Activated CD8-positive, alpha-beta T cell treated with anti-CD3 and anti-CD28 coated beads, Interleukin-2, amount 10 ng/mL, durations not matched to agents 7 days and 5 days (primary cell): ENCODE measurements around the gene ABCC3. TPM values are rescaled to one million over a fixed set of nuclear protein-coding genes. Genes with fewer than 3 reads are reported as not detected.

Experiments used
- ATAC-seq: fragments of 150-1000 bp; cut with Tn5 transposase; one replicate; pipeline ENCODE4 v1.10.0; 2021; ENCODE audit warnings: moderate library complexity
- CTCF ChIA-PET: fragments of 350-600 bp; sonication (Branson Sonifier 250); formaldehyde crosslinking; loops from one replicate; lab custom pipeline; 2021; ENCODE audit warnings: antibody characterized with exemption; lab: Charles Lee
- POLR2A ChIA-PET: fragments of 350-600 bp; sonication (Branson Sonifier 250); formaldehyde crosslinking; loops from one replicate; lab custom pipeline; 2021; ENCODE audit warnings: antibody characterized with exemption; lab: Charles Lee
- DNase-seq: peaks from one replicate; pipeline ENCODE4 v3.0.0-alpha.2; 2020
- H3K27ac Mint-ChIP-seq: one replicate; pipeline ENCODE4 v1.8.0; 2021; ENCODE audit warnings: mild to moderate bottlenecking, mixed read lengths
- H3K27me3 Mint-ChIP-seq: one replicate; pipeline ENCODE4 v1.8.0; 2021; ENCODE audit warnings: low read depth, mixed read lengths
- H3K36me3 Mint-ChIP-seq: one replicate; pipeline ENCODE4 v1.8.0; 2021; ENCODE audit warnings: low read depth, mixed read lengths
- H3K4me1 Mint-ChIP-seq: one replicate; pipeline ENCODE4 v1.8.0; 2021; ENCODE audit warnings: low read depth, mixed read lengths
- H3K4me3 Mint-ChIP-seq: one replicate; pipeline ENCODE4 v1.8.0; 2021; ENCODE audit warnings: mild to moderate bottlenecking, mixed read lengths
- H3K9me3 Mint-ChIP-seq: one replicate; pipeline ENCODE4 v1.8.0; 2022; ENCODE audit warnings: mixed read lengths; ENCODE audit not compliant: insufficient read depth
- total RNA-seq, 2 experiments: library from RNA; stranded (reverse); gene quantifications; one replicate each; pipeline ENCODE4 v1.2.3, GENCODE V29; 2021

The ABCC3 gene
- total RNA-seq, 2 experiments from 2014 or later: not detected

GRCh38 chr17:50728881-50729765, 94.4 kb downstream of the ABCC3 start:
- CTCF ChIA-PET: interaction anchor here (1.6 kb wide), 1 partner anchor 186 kb away, joined by 3 read pairs; no protein-coding TSS in a partner anchor
- H3K9me3 Mint-ChIP-seq: no peaks in the 10 kb centered on the region

GRCh38 chr17:50731575-50732460, 97.1 kb downstream of the ABCC3 start:
- Mint-ChIP-seq H3K9me3 (no peaks in the 10 kb centered on the region), H3K27me3 (no peaks in the 10 kb centered on the region), H3K4me1 (peaks cover 40% of the 10 kb centered on the region), H3K36me3 (peaks cover 24% of the 10 kb centered on the region), H3K27ac (peak overlapping the region; percentile 35), H3K4me3 (no peak overlapping the region)
- ATAC-seq (no peak), DNase-seq (no peak)
- ChIA-PET CTCF (no interaction called here), POLR2A (interaction anchor here (1.0 kb wide), 1 partner anchor 13 kb away, joined by 3 read pairs; the partner anchor contains the start of gene LUC7L3)

More at GRCh38 chr17:50728881-50729765, 94.4 kb downstream of the ABCC3 start:
- no peaks in the 10 kb centered on the region for H3K27me3 Mint-ChIP-seq
- ATAC-seq (no peak), DNase-seq (no peak)
- POLR2A ChIA-PET: no interaction called here
- H3K27ac Mint-ChIP-seq: no peak overlapping the region
- H3K4me1 Mint-ChIP-seq: peaks cover 31% of the 10 kb centered on the region
- peaks cover 21% of the 10 kb centered on the region for H3K36me3 Mint-ChIP-seq
- no peak overlapping the region for H3K4me3 Mint-ChIP-seq

DNA sequence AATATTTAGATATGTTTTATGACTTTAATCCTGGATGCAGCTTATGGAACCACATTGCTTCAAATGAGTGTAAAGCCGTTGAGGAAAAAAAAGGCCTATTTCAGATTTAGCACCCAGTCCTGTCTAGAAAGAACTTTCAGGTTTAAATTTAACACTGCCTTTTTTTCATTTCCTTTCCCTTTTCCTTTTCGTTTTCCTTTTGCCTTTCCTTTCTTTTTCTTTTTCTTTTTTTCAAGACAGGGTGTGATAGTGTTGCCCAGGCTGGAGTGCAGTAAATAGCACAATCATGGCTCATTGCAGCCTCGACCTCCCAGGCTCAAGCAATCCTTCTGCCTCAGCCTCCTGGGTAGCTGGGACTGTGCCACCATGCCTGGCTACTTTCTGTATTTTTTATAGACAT, 100.6 kb downstream of the ABCC3 start:
- ChIA-PET POLR2A (no interaction called here), CTCF (interaction anchor here (0.6 to 0.7 kb wide), 2 partner anchors 12 to 27 kb away, joined by 3 read pairs; no protein-coding TSS in a partner anchor)
- H3K4me3 Mint-ChIP-seq: no peak overlapping the region
- peaks cover 40% of the 10 kb centered on the region for H3K36me3 Mint-ChIP-seq
- H3K27me3 Mint-ChIP-seq: no peaks in the 10 kb centered on the region
- H3K9me3 Mint-ChIP-seq: no peaks in the 10 kb centered on the region
- H3K27ac Mint-ChIP-seq: no peak overlapping the region
- ATAC-seq (no peak), DNase-seq (no peak)
- peaks cover 35% of the 10 kb centered on the region for H3K4me1 Mint-ChIP-seq

- ChIA-PET POLR2A (no interaction called here), CTCF (no interaction called here)
- ATAC-seq (no peak), DNase-seq (no peak)
- no peaks in the 10 kb centered on the region for H3K9me3 Mint-ChIP-seq
- H3K27me3 Mint-ChIP-seq: no peaks in the 10 kb centered on the region
- H3K27ac Mint-ChIP-seq: peak overlapping the region; percentile 16
- H3K36me3 Mint-ChIP-seq: peaks cover 49% of the 10 kb centered on the region
- H3K4me3 Mint-ChIP-seq: no peak overlapping the region
- H3K4me1 Mint-ChIP-seq: peaks cover 21% of the 10 kb centered on the region
Measured at GRCh38 chr17:50737118-50737698, 102.5 kb downstream of the ABCC3 start.

- ATAC-seq: no peak
- peaks cover 21% of the 10 kb centered on the region for H3K4me1 Mint-ChIP-seq
- H3K36me3 Mint-ChIP-seq: peaks cover 58% of the 10 kb centered on the region
- DNase-seq: no peak
- no peak overlapping the region for H3K4me3 Mint-ChIP-seq
- H3K9me3 Mint-ChIP-seq: no peaks in the 10 kb centered on the region
- ChIA-PET POLR2A (no interaction called here), CTCF (interaction anchor here (1.3 kb wide), 2 partner anchors 19 to 45 kb away, joined by 3 read pairs; no protein-coding TSS in a partner anchor)
- no peak overlapping the region for H3K27ac Mint-ChIP-seq
- no peaks in the 10 kb centered on the region for H3K27me3 Mint-ChIP-seq
Measured at GRCh38 chr17:50739098-50739497, 104.4 kb downstream of the ABCC3 start.

Other genes with a start within 250 kb of the ABCC3 start
- gene LRRC59, start 237.4 kb upstream of the ABCC3 start, total RNA-seq: 10 to 100 TPM; 77.7 to 77.9 TPM
- 10 to 100 TPM; 33.1 to 33.4 TPM for gene ACSF2, start 208.7 kb upstream of the ABCC3 start, total RNA-seq
- gene CHAD, start 166.0 kb upstream of the ABCC3 start, total RNA-seq: not detected
- gene RSAD1, start 156.0 kb upstream of the ABCC3 start, total RNA-seq: 10 to 100 TPM; 26.6 to 28.4 TPM
- 1 to 10 TPM; 7.7 to 9.3 TPM for gene MYCBPAP, start 126.4 kb upstream of the ABCC3 start, total RNA-seq
- gene EPN3, start 102.1 kb upstream of the ABCC3 start, total RNA-seq: not detected
- 10 to 100 TPM; 23.9 to 27.3 TPM for gene SPATA20, start 87.7 kb upstream of the ABCC3 start, total RNA-seq
- gene CACNA1G, start 74.2 kb upstream of the ABCC3 start, total RNA-seq: not detected
- 10 to 100 TPM; 28.9 to 31.2 TPM for gene ANKRD40, start 73.0 kb downstream of the ABCC3 start, total RNA-seq
- 100 to 1,000 TPM; 112 to 116 TPM for gene LUC7L3, start 84.7 kb downstream of the ABCC3 start, total RNA-seq
- gene ANKRD40CL, start 132.6 kb downstream of the ABCC3 start, total RNA-seq: not detected
- gene WFIKKN2, start 200.7 kb downstream of the ABCC3 start, total RNA-seq: not detected
- gene TOB1, start 231.5 kb downstream of the ABCC3 start, total RNA-seq: 10 to 100 TPM; 44.5 to 47.6 TPM